ENCODE results near the gene PRSS21. TPM values are rescaled to one million over a fixed set of nuclear protein-coding genes. Genes with fewer than 3 reads are reported as not detected.

PRSS21 gene
- total RNA-seq, 2 experiments from 2014 or later = 68.7 to 69.6 TPM

DNA sequence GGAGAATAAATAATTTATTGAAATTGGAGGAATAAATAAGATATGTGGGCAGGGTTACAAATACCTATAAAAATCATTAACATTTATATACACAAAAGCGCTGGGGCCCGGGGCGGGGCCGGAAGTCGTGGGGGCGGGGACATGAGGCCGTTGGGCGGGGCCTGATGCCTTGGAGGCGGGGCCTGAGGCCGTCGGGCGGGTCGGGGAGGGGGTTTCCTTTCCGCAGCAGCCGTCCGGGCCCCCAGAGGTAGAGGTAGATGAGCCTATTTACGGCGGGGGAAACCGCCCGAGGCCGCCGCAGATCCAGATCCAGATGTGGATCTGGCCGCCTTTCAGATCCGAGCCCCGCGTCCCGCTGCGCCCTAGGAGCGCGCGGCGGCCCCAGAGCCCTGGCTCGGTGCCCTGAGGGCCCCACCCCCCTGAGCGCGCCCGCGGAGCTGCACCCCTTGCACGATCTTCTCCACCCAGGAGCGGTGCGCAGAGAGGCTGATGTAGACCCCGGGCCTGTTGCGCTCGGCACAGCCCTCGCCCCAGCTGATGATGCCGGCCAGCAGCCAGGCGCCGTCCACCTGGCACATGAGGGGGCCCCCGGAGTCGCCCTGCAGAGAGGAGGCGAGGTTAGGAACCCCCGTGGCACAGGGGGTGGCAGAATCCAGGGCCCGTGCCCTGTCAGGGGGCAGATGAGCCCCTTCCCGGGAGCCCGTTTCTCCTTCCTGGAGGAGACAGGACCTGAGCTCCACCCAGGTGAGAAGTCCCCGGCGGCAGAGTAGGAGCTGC is 35.9 kb downstream of the PRSS21 start:
- TF ChIP-seq CTCF (conservative IDR thresholded peaks at IDR 0.05; ENCODE audit: low read length) (no peak), EZH2phosphoT487 (IDR thresholded peaks at IDR 0.05; ENCODE audit: borderline replicate concordance, low read depth, low read length) (no peak)
- H3K36me3 ChIP-seq (ENCODE audit: insufficient read depth, low read length) = no peaks in the 10 kb centered on the region
- H3K79me2 ChIP-seq (ENCODE audit: insufficient read depth, low read depth, low read length) = no peaks in the 10 kb centered on the region
- H3K4me1 ChIP-seq (ENCODE audit: insufficient read depth, low read length, poor library complexity, severe bottlenecking) = no peaks in the 10 kb centered on the region
- no peaks in the 10 kb centered on the region for H4K20me1 ChIP-seq (ENCODE audit: insufficient read depth, low read length)
- no peaks in the 10 kb centered on the region for H3K9me2 ChIP-seq (ENCODE audit: insufficient read depth, low read length)
- H3K27ac ChIP-seq (ENCODE audit: low read depth, low read length, poor library complexity, severe bottlenecking) = no peak overlapping the region
- H3K4me3 ChIP-seq (ENCODE audit: low read depth, low read length, poor library complexity, severe bottlenecking) = no peak overlapping the region
- ChIA-PET POLR2A (interaction anchor here (0.5 kb wide), 1 partner anchor 130 kb away, joined by 4 read pairs; no protein-coding TSS in a partner anchor), CTCF (ENCODE audit: unreplicated experiment) (no interaction called here)
- H3K4me2 ChIP-seq (ENCODE audit: low read length) = no peak overlapping the region
- H2AFZ ChIP-seq (ENCODE audit: low read length) = no peak overlapping the region
- no TSS peak for BruUV-seq (replicated peaks)
- DNase-seq (ENCODE audit: low spot score) = no peak
- no peaks in the 10 kb centered on the region for H3K9me3 ChIP-seq (ENCODE audit: low read length)
- intact Hi-C loops (cut with micrococcal nuclease; ENCODE audit: unreplicated experiment) = loop anchor here (10.0 kb wide), 1 partner anchor 58 kb away; the partner anchor contains the start of gene PRSS41

- H3K4me1 ChIP-seq (ENCODE audit: insufficient read depth, low read length, poor library complexity, severe bottlenecking) = no peaks in the 10 kb centered on the region
- TF ChIP-seq EZH2phosphoT487 (IDR thresholded peaks at IDR 0.05; ENCODE audit: borderline replicate concordance, low read depth, low read length) (no peak), CTCF (conservative IDR thresholded peaks at IDR 0.05; ENCODE audit: low read length) (no peak)
- no peaks in the 10 kb centered on the region for H3K79me2 ChIP-seq (ENCODE audit: insufficient read depth, low read depth, low read length)
- no peak overlapping the region for H3K4me2 ChIP-seq (ENCODE audit: low read length)
- no peak overlapping the region for H3K4me3 ChIP-seq (ENCODE audit: low read depth, low read length, poor library complexity, severe bottlenecking)
- no peak overlapping the region for H3K27ac ChIP-seq (ENCODE audit: low read depth, low read length, poor library complexity, severe bottlenecking)
- H3K36me3 ChIP-seq (ENCODE audit: insufficient read depth, low read length) = no peaks in the 10 kb centered on the region
- intact Hi-C loops (cut with micrococcal nuclease; ENCODE audit: unreplicated experiment) = loop anchor here (10.0 kb wide), 1 partner anchor 59 kb away; the partner anchor contains the start of gene PRSS41
- CTCF ChIA-PET (ENCODE audit: unreplicated experiment) = no interaction called here
- no TSS peak for BruUV-seq (replicated peaks)
- DNase-seq (ENCODE audit: low spot score) = no peak
- no peaks in the 10 kb centered on the region for H3K9me3 ChIP-seq (ENCODE audit: low read length)
- H3K9me2 ChIP-seq (ENCODE audit: insufficient read depth, low read length) = no peaks in the 10 kb centered on the region
- H2AFZ ChIP-seq (ENCODE audit: low read length) = no peak overlapping the region
- POLR2A ChIA-PET = interaction anchor here (0.5 kb wide), 1 partner anchor 129 kb away, joined by 4 read pairs; no protein-coding TSS in a partner anchor
- no peaks in the 10 kb centered on the region for H4K20me1 ChIP-seq (ENCODE audit: insufficient read depth, low read length)
These were observed 36.6 kb downstream of the PRSS21 start for GRCh38 chr16:2853531-2854073.
